Stimulated activated CD4-positive, alpha-beta T cell treated with anti-CD3 and anti-CD28 coated beads, Interleukin-2, amount 100 ng/mL, for 48 hours (primary cell): ENCODE data around the gene MCCD1.
A peak's percentile ranks its signal among the peaks of the same experiment; 100 is the strongest.
"Not testable (repeated sequence)": the region's sequence is repeated elsewhere in the genome, so short reads cannot be mapped to it uniquely, and the experiment has no call there.

Experiments
- DNase-seq, 2 donors: peaks; one replicate each; pipeline ENCODE4 v3.0.0-alpha.2; 2020

MCCD1 gene

GRCh38 chr6:31544676-31545075 lies 15.9 kb downstream of the MCCD1 start:
- DNase-seq = no peak

DNA sequence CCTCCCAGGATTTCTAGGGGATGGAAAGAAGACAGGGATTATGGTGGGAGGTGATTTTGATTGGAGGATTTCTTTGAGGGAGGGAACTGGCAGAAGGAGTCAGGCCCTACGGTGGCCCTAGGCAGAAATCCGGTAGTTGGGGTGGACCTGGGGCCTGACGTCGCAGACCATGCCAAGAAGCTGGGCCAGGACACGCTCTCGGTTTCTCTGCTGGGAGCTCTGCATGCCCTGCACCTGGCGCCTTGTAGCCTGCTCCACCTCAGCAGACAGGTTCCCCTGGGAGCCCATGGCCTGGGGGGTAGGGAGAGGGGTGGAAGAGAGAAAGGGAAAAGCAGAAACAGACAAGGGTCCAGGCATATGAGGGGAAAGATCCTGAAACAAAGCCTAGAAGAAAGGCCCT lies 16.5 kb downstream of the MCCD1 start:
- no peak for DNase-seq

- DNase-seq = peak; percentile 85 to 90
These were observed 17.7 kb downstream of the MCCD1 start, which contains the start of gene ATP6V1G2 for GRCh38 chr6:31546339-31546957. Gene ATP6V1G2 (minus strand): TSS chr6:31546608. CDS start chr6:31546559, 49 bp downstream.

- DNase-seq = peak; percentile 81 to 82
These were observed 18.4 kb downstream of the MCCD1 start, which contains the start of gene NFKBIL1 for GRCh38 chr6:31546958-31547726. Gene NFKBIL1 (plus strand): TSS chr6:31547608. CDS start chr6:31547695, 87 bp downstream.

- no peak for DNase-seq
These were observed 19.2 kb downstream of the MCCD1 start for GRCh38 chr6:31547727-31548543.

- DNase-seq = no peak
These were observed 19.7 kb downstream of the MCCD1 start for GRCh38 chr6:31548544-31548873.

DNA sequence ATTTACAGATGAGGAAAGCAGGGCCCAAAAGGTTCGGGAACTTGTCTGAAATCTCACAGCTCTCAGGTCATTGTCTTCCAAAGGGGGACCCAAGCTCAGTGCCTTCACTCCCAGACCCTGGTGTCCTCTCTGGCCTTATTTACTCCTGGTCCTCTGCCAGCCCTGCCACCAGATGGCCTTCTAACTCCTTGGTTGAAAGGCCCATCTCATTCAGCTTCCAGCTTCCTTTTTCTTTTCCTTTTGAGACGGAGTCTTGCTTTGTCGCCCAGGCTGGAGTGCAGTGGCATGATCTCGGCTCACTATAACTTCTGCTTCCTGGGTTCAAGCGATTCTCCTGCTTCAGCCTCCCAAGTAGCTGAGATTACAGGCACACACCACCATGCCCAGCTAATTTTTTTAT lies 22.6 kb downstream of the MCCD1 start:
- DNase-seq = not testable (repeated sequence)

DNA sequence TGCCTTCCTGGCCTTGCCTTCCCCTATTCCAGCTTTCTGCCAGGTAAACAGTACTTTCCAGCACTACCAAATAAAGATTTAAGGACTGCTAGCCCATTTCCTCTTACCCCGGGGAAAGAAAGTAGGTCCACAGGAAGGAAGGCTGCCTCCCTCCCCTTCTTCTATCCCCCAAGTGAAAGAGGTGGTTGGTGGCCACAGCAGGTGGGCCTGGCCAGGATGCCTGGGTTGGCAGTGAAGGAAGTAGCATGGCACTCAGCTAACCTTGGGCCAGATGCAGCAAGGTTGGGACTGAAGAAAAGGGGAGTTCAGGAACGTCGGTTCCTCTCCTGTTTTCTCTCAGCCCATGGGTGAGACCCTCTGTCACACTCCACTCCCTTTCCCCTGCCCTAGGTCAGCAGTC lies 27.5 kb downstream of the MCCD1 start:
- DNase-seq = no peak

GRCh38 chr6:31557443-31558317 lies 28.9 kb downstream of the MCCD1 start:
- no peak for DNase-seq

GRCh38 chr6:31558318-31558625 lies 29.5 kb downstream of the MCCD1 start:
- DNase-seq = no peak

DNA sequence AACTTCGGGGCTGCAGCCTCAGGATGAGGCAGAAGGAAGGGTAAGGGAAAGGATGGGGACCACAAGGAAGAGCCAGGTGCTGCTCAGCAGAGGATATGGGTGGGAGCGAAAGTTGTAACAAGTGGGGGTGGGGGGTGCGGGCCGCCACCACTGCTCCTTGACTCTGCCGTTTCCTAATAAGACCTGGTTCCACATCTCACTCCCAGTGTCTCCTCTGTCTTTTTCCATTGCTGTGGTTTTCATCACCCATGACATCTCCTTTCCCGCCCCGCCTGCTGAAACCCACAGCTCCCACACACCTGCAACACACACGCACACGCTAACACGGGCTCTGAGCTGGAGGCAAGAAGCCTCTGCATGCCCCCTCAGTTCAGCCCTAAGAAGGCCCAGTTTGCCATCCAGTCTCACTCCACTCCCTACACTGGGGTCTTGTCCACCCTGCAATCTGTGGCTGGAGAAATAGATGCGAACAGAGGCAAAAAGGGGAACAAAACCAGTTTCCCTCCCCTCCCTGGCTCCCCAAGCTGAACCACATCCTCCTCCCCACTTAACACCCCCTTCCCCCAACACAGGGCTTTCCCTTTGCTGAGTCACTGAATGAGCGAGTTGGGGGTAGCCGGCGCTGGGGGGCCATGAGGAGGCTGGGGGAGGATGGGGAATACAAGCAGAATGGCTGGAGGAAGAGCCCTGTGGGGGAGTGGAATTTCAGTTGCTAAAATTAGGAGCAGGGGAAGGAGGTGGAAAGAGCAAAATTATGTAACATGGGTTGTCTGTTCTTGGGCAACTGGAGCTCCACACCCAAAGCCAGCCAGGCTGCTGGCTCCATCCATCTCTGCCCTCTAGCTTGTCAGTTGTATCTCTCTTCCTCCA lies 30.1 kb downstream of the MCCD1 start:
- peak in 1 of 2 donors; percentile 57 for DNase-seq

- no peak for DNase-seq
These were observed 30.8 kb downstream of the MCCD1 start for GRCh38 chr6:31559606-31559957.

DNA sequence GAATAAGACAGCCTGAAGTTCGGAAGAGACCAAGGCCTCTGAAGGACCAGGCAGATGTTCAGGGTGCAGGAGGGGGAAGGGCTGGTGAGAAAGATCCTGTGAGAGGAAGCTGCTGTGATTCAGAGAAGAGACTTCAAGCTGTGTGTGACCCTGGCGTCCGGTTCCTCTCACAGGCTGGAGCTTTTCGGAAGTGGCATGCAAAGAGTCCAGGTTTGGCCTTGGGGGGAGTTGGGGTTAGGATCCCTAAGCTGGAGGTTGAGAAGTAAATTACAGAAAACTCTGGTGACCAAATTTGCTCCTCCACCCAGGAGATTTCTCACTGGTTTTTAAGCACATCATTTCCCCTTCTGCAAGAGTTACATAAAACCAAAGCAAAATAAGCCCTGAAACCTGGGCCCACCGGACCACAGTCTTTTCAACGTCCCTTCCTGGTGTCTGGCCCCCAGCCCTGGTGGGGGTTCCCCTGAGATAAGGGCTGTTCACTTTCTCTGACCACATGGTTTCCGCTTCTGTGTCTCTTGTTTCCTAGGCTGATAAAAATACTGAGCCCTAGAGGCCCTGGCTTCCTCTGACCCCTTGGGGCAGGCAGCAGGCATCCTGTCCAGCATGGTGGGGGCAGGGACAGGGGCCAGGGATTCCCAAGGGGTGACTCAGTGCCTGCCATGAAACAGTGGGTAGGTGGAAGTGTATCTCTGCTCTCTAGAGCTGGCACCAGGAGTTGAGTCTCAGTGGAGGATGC lies 31.4 kb downstream of the MCCD1 start:
- DNase-seq = no peak

GRCh38 chr6:31560697-31561058 lies 31.9 kb downstream of the MCCD1 start:
- no peak for DNase-seq

GRCh38 chr6:31567531-31568370 lies 39.0 kb downstream of the MCCD1 start:
- no peak for DNase-seq

DNA sequence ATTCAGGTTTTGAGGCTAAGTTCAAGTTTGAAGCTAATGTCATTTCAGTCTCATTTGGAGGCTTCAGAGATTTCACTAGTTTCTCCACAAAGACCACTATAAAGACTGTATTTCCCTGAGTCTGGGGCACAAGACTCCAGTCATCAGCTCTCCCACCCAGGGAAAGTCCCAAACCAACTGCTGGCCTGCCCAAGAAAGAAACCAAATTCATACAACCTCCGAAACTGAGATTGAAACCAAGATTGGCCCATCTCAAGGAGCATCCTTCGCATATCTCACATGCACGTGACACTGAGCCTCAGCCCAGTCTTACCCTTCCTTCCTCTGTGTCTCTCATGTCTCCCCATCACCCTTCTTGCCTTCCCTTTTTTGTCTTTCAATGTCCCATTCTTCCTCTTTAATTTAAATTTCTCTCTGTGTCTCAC lies 39.8 kb downstream of the MCCD1 start:
- DNase-seq = no peak

GRCh38 chr6:31569861-31570536 lies 41.2 kb downstream of the MCCD1 start:
- DNase-seq = no peak

- peak in 1 of 2 donors; percentile 75 for DNase-seq
These were observed 43.5 kb downstream of the MCCD1 start, which contains the start of gene LTA for GRCh38 chr6:31572041-31572911. Gene LTA (plus strand): TSS chr6:31572289. CDS start chr6:31572743, 454 bp downstream.
